Thyroid gland (tissue), 4 donors: Measurements from ENCODE around the gene LRRC59. TPM values are rescaled to one million over a fixed set of nuclear protein-coding genes. Genes with fewer than 3 reads are reported as not detected.
A peak's percentile ranks its signal among the peaks of the same experiment; 100 is the strongest.

Source experiments
- DNase-seq, 2 donors: peaks; one replicate each; pipeline ENCODE4 v3.0.0-alpha.2; 2019
- H3K27ac ChIP-seq, 3 donors: fragments of 200-600 bp; sonication (generic); 1 replicate in 2 of 3; 2 replicates in 1 of 3; pipeline ENCODE4 v1.5.1; 2016 to 2019; ENCODE audit warnings: mild to moderate bottlenecking in 1 of 3, moderate library complexity in 1 of 3
- H3K27me3 ChIP-seq: fragments of 200-600 bp; sonication (generic); one replicate; pipeline ENCODE4 v1.5.1; 2019
- H3K36me3 ChIP-seq, 2 donors: fragments of 200-600 bp; sonication (generic); one replicate each; pipeline ENCODE4 v1.5.1; 2016 to 2019
- H3K4me1 ChIP-seq, 2 donors: fragments of 200-600 bp; sonication (generic); one replicate each; pipeline ENCODE4 v1.5.1; 2017 to 2019
- H3K4me3 ChIP-seq, 3 donors: fragments of 200-600 bp; sonication (generic); replicated peaks in 1 of 3; 1 replicate in 2 of 3; 2 replicates in 1 of 3; pipeline ENCODE4 v1.5.1; 2016; ENCODE audit warnings: mild to moderate bottlenecking in 1 of 3
- H3K9me3 ChIP-seq: fragments of 200-600 bp; sonication (generic); one replicate; pipeline ENCODE4 v1.5.1; 2017
- POLR2A ChIP-seq, 2 donors: fragments of 450-650 bp; IDR thresholded peaks; one replicate each; pipeline ENCODE4 v1.6.1; 2017; ENCODE audit warnings: antibody characterized with exemption in 2 of 2, mild to moderate bottlenecking in 2 of 2, moderate library complexity in 1 of 2
- WGBS, 2 donors: methylation state at CpG; one replicate each; pipeline ENCODE4 v1.1.5; 2017; 5-methylcytosine and 5-hydroxymethylcytosine counted together
- intact Hi-C: fragments of 100-400 bp; cut with DNase I; formaldehyde crosslinking; loops from one replicate; pipeline ENCODE4 v1.15.1; 2023
- total RNA-seq, 4 donors: library from RNA; depleted of rRNA; stranded (reverse); fragments of >200 nt; gene quantifications; one replicate each; pipeline ENCODE4 v1.2.3, GENCODE V29; 2016
- TF ChIP-seq, protein P1 (sequence below), 6 experiments: fragments of 200-600 bp in 3 of 6; fragments of 450-650 bp in 3 of 6; sonication (generic) in 3 of 6; IDR thresholded peaks; one replicate each; pipeline ENCODE4 v1.5.1; 2016 to 2019; ENCODE audit warnings: antibody characterized with exemption in 6 of 6, mild to moderate bottlenecking in 2 of 6, inconsistent platforms in 1 of 6, moderate library complexity in 1 of 6

Gene LRRC59
- 10 to 100 TPM; 57.4 to 91.0 (median 77.5) TPM for total RNA-seq

DNA sequence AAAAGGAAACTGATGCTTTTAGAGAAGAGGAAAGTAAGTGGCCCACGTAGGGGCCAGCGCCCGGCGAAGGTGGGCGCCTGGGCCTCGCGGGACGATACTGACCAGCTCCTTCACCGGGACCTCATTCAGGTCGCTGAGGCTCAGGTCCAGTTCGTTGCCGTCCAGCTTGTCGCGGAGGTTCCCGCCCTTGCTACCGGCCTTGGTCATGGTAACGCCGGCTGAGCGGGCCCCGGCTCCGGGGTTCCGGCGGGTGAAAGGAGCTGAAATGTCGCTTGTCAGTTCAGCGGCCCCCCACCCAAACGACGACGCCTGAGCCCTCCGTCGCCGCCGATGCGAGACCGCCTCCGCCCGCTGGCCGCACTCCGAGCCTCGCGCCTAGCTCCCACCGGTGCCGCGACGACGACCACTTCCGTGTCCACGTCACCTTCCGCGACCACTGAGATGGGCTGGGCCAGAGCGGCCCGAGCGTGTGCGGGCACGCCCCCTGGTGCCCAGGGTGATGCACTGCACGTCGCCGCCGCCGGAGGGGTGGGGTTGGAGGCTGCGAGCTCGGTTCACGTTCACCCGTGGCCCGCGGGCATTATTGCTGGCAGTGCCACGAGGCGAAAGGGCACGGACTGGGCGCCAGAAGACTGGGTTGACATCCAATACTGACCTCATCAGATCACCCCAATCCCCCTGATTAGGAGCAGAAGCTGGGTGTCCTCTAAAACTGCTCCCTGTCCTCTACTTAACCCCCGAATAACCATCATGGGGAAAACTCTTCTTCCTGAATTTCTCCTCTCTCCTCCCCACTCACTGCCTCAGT lies at the start of gene LRRC59:
Gene LRRC59 (minus strand): TSS at position 413 of the 808 bp plus-strand sequence. CDS start 206 bp downstream, at position 207.
- intact Hi-C loops = no loop called here
- DNase-seq = peak; percentile 85 to 90
- Histone ChIP-seq H3K4me3 (peak within 1 kb of the TSS; percentile 92 to 97 (median 92)), H3K36me3 (peaks cover 21 to 26% of the 10 kb centered on the region in 2 donors), H3K27me3 (no peaks in the 10 kb centered on the region), H3K9me3 (no peaks in the 10 kb centered on the region), H3K27ac (peak within 1 kb of the TSS in 2 of 3 donors; percentile 62 to 70), H3K4me1 (peaks cover 16 to 21% of the 10 kb centered on the region in 2 donors)
- 3 to 7% methylated on average over 2 to 19 of the region's 70 CpGs for WGBS, 2 donors
- TF ChIP-seq POLR2A (IDR thresholded peaks at IDR 0.05) = peak in 1 of 2 donors; percentile 72
- TF ChIP-seq, protein P1, sequence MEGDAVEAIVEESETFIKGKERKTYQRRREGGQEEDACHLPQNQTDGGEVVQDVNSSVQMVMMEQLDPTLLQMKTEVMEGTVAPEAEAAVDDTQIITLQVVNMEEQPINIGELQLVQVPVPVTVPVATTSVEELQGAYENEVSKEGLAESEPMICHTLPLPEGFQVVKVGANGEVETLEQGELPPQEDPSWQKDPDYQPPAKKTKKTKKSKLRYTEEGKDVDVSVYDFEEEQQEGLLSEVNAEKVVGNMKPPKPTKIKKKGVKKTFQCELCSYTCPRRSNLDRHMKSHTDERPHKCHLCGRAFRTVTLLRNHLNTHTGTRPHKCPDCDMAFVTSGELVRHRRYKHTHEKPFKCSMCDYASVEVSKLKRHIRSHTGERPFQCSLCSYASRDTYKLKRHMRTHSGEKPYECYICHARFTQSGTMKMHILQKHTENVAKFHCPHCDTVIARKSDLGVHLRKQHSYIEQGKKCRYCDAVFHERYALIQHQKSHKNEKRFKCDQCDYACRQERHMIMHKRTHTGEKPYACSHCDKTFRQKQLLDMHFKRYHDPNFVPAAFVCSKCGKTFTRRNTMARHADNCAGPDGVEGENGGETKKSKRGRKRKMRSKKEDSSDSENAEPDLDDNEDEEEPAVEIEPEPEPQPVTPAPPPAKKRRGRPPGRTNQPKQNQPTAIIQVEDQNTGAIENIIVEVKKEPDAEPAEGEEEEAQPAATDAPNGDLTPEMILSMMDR (IDR thresholded peaks at IDR 0.05) = peak; percentile 85 to 97 (median 94)

DNA sequence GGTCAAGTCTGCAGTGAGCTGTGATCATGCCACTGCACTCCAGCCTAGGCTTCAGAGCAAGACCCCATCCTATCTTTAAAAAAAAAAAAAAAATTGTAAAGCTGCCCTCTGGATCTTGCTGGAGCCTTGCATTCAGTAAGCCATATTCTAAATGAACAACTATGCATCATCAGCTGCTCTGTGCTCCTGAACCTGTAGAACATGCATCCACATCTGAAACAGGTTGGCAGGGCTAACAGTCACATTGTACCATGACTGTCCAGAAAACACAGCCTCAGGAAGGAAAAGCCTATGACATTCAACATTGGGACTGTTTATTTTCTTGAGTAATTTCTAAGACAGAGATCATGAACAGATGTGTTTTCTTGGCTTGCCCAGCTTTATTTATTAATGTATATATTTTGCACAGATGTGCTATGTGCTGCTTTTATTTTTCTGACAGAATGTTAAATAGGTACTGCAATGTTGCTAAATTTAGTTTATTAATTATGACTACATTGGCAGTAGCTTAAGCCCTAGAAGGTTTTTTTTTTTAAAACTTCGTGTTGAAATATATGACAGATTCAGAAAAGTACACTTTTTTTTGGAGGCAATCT lies 48.5 kb upstream of the LRRC59 start:
- no peak for TF ChIP-seq POLR2A (IDR thresholded peaks at IDR 0.05)
- TF ChIP-seq, protein P1 (IDR thresholded peaks at IDR 0.05) = no peak
- Histone ChIP-seq H3K27me3 (no peaks in the 10 kb centered on the region), H3K27ac (no peak overlapping the region), H3K36me3 (no peaks in the 10 kb centered on the region), H3K4me1 (peaks cover 39 to 41% of the 10 kb centered on the region in 2 donors), H3K9me3 (no peaks in the 10 kb centered on the region), H3K4me3 (no peak overlapping the region)
- intact Hi-C loops = no loop called here
- DNase-seq = no peak
- WGBS, 2 donors = 58 to 65% methylated on average over 1 of the region's 1 CpG

DNA sequence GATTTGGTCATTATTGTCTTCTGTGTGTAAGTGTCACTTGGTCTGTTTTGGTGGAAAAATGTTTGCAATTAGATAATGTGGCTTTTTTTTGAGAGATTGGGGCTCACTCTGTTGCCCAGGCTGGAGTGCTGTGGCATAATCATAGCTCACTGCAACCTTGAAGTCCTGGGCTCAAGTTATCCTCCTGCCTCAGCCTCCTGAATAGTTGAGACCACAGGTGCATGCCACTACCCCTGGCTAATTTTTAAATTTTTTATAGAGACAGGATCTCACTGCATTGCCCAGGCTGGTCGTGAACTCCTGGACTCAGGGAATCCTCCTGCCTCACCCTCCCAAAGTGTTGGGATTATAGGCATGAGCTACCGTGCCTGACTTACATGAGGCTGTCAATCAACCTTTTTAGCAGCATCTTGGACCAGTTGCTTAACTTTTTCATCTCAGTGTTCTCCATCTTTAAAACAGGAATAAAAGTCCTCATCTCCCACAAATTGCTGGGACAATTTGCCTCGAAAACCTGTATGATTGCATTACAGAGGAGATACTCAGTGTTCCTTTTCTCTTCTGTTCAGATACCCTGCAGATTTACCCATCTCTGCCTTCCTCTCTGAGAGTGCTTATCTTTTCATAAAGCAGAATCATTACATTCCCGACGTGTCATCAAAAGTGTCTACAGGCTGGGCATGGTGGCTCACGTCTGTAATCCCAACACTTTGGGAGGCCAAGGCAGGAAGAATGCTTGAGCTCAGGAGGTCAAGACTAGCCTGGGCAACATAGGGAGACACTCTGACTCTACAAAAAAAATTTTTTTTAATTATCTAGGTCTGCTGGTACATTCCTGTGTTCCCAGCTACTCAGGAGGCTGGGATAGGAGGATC lies 47.8 kb upstream of the LRRC59 start:
- TF ChIP-seq POLR2A (IDR thresholded peaks at IDR 0.05) = no peak
- TF ChIP-seq, protein P1 (IDR thresholded peaks at IDR 0.05) = no peak
- intact Hi-C loops = no loop called here
- Histone ChIP-seq H3K9me3 (no peaks in the 10 kb centered on the region), H3K27ac (peak overlapping the region in 1 of 3 donors; percentile 80), H3K4me1 (peaks cover 45 to 47% of the 10 kb centered on the region in 2 donors), H3K4me3 (no peak overlapping the region), H3K36me3 (no peaks in the 10 kb centered on the region), H3K27me3 (no peaks in the 10 kb centered on the region)
- 94 to 98% methylated on average over 6 of the region's 6 CpGs for WGBS, 2 donors
- DNase-seq = no peak

DNA sequence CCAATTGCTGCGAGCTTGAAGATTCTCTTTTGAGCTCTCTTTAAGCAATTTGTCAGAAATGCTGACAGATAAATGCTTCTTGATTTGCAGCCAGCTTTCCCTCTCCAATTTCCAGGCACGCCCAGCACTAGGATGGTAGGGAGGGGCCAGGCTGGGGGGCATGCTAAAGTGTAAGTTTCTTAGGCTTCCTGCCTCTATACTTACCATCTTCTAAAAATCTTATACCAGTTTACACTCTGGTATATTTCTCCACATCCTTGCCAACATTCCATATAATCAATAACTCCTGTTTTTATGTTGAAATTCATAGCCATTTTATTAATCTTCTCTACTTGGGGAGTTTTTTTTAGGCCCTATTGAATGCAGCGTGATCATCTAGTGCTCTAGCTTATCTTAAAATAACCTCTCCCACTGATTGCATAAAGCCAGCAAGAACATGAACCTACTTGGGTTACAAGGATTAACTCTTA lies 46.2 kb upstream of the LRRC59 start:
- Histone ChIP-seq H3K4me3 (no peak overlapping the region), H3K9me3 (no peaks in the 10 kb centered on the region), H3K4me1 (peaks cover 53 to 57% of the 10 kb centered on the region in 2 donors), H3K36me3 (no peaks in the 10 kb centered on the region), H3K27me3 (no peaks in the 10 kb centered on the region), H3K27ac (peak overlapping the region; percentile 80 to 89 (median 81))
- WGBS, 2 donors = 13 to 24% methylated on average over 3 of the region's 3 CpGs
- intact Hi-C loops = no loop called here
- DNase-seq = peak; percentile 55
- TF ChIP-seq POLR2A (IDR thresholded peaks at IDR 0.05) = no peak
- TF ChIP-seq, protein P1 (IDR thresholded peaks at IDR 0.05) = no peak
